HEK293T (cell line): ENCODE data around the gene RRAS2.
"Not testable (repeated sequence)": the region's sequence is repeated elsewhere in the genome, so short reads cannot be mapped to it uniquely, and the experiment has no call there.

Source experiments
- CTCF ChIA-PET: fragments of 350-600 bp; formaldehyde crosslinking; extraction: SDS; loops from one replicate; lab custom pipeline; 2021; ENCODE audit warnings: antibody characterized with exemption, inconsistent platforms; lab: Yijun Ruan, JAX
- POLR2A ChIA-PET: fragments of 350-600 bp; formaldehyde crosslinking; extraction: SDS; loops from one replicate; lab custom pipeline; 2020; ENCODE audit warnings: antibody characterized with exemption, inconsistent platforms; lab: Yijun Ruan, JAX
- DNase-seq: peaks from one replicate; pipeline ENCODE4 v3.0.0; 2012; ENCODE audit warnings: mixed read lengths; ENCODE audit errors: extremely low spot score
- ARNT ChIP-seq: fragments of 450-650 bp; IDR thresholded peaks from 2 replicates; pipeline ENCODE4 v1.6.1; 2017; ENCODE audit warnings: mild to moderate bottlenecking
- BHLHE40 ChIP-seq: fragments of 450-650 bp; IDR thresholded peaks from 2 replicates; pipeline ENCODE4 v1.6.1; 2016; ENCODE audit warnings: mild to moderate bottlenecking, moderate library complexity, borderline replicate concordance
- CTBP1 ChIP-seq: fragments of 450-650 bp; IDR thresholded peaks from 2 replicates; pipeline ENCODE4 v1.6.1; 2016; ENCODE audit warnings: borderline replicate concordance
- ELF4 ChIP-seq: fragments of 450-650 bp; IDR thresholded peaks from 2 replicates; pipeline ENCODE4 v1.6.1; 2017; ENCODE audit warnings: antibody characterized with exemption
- FOXA1 ChIP-seq: fragments of 450-650 bp; IDR thresholded peaks from 2 replicates; pipeline ENCODE4 v1.6.1; 2016; ENCODE audit warnings: mild to moderate bottlenecking
- FOXK2 ChIP-seq: fragments of 450-650 bp; IDR thresholded peaks from 2 replicates; pipeline ENCODE4 v1.6.1; 2016; ENCODE audit warnings: mild to moderate bottlenecking
- FOXM1 ChIP-seq: fragments of 450-650 bp; IDR thresholded peaks from 2 replicates; pipeline ENCODE4 v1.6.1; 2017; ENCODE audit warnings: mild to moderate bottlenecking, borderline replicate concordance
- HDGF ChIP-seq: fragments of 450-650 bp; IDR thresholded peaks from 2 replicates; pipeline ENCODE4 v1.6.1; 2017; ENCODE audit warnings: antibody characterized with exemption, borderline replicate concordance
- L3MBTL2 ChIP-seq: fragments of 450-650 bp; conservative IDR thresholded peaks from 2 replicates; pipeline ENCODE4 v1.6.1; 2016; ENCODE audit warnings: mild to moderate bottlenecking
- LEF1 ChIP-seq: fragments of 450-650 bp; IDR thresholded peaks from 2 replicates; pipeline ENCODE4 v1.6.1; 2017; ENCODE audit warnings: mild to moderate bottlenecking, borderline replicate concordance
- NFRKB ChIP-seq: fragments of 450-650 bp; IDR thresholded peaks from 2 replicates; pipeline ENCODE4 v1.6.1; 2016; ENCODE audit warnings: mild to moderate bottlenecking, moderate library complexity
- SP1 ChIP-seq: fragments of 450-650 bp; IDR thresholded peaks from 2 replicates; pipeline ENCODE4 v1.6.1; 2017
- SUZ12 ChIP-seq: fragments of 450-650 bp; IDR thresholded peaks from 2 replicates; pipeline ENCODE4 v1.6.1; 2016; ENCODE audit warnings: mild to moderate bottlenecking
- TARDBP ChIP-seq: fragments of 450-650 bp; IDR thresholded peaks from 2 replicates; pipeline ENCODE4 v1.6.1; 2016
- ZNF384 ChIP-seq: fragments of 450-650 bp; IDR thresholded peaks from 2 replicates; pipeline ENCODE4 v1.6.1; 2016
- TF ChIP-seq, protein P1 (sequence below): fragments of 450-650 bp; IDR thresholded peaks from 2 replicates; pipeline ENCODE4 v1.6.1; 2016

Gene RRAS2

DNA sequence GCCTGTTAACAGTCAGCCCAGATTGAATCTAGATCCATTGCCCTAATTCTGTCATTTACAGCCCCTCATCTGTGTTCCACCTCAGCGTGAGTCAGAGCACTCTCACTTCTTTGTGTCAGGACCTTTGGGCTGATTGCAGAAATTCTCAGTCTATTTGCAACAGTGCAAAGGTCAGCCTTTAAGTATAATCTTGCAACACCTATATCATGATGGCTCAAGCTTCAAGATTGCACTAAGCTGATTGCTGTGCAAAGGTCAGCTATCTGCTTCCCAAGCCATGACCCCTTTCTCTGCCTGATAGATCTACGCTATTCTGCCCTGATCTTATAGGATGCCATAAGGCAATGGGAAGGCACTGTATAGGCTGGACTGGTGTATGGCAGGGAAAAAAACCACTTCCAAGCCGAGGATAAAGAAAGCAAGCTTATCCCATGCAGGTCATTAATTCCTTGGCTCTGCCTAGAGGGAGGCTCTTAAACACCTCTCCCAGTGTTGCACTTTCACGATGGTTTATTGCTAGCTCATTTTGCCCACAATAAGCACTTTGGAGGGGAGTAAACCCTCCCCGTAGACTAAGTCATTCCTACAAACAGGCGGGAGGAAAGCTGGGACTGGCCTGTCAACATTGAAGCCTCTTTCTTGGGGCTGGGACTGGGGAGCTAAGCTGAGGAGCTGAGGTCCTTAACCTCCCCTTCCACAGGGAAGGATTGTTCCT, 100.6 kb downstream of the RRAS2 start:
- ChIA-PET CTCF (interaction anchor here (1.0 kb wide), 1 partner anchor 9 kb away, joined by 3 read pairs; no protein-coding TSS in a partner anchor), POLR2A (no interaction called here)
- DNase-seq = no peak
- TF ChIP-seq BHLHE40 = no peak
- TF ChIP-seq LEF1 = no peak
- TF ChIP-seq, protein P1, sequence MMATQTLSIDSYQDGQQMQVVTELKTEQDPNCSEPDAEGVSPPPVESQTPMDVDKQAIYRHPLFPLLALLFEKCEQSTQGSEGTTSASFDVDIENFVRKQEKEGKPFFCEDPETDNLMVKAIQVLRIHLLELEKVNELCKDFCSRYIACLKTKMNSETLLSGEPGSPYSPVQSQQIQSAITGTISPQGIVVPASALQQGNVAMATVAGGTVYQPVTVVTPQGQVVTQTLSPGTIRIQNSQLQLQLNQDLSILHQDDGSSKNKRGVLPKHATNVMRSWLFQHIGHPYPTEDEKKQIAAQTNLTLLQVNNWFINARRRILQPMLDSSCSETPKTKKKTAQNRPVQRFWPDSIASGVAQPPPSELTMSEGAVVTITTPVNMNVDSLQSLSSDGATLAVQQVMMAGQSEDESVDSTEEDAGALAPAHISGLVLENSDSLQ = no peak
- no peak for TF ChIP-seq SP1
- no peak for TF ChIP-seq ELF4
- no peak for TF ChIP-seq SUZ12
- no peak for TF ChIP-seq FOXK2
- TF ChIP-seq HDGF = no peak
- TF ChIP-seq TARDBP = no peak

DNA sequence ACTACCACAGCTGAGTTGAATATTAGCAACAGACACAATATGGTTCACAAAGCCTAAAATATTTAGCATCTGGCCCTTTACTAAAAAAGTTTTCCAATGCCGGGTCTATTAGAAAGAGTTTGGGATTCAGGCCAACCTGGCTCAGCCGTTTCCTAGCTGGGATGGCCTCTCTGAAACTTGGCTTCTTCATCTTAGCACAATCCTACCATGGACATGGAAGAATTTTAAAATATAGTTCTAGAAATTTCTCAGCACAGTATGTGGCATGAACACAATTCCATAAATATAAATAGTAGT, 103.8 kb downstream of the RRAS2 start:
- no peak for TF ChIP-seq FOXM1
- POLR2A ChIA-PET = no interaction called here
- CTCF ChIA-PET = no interaction called here
- no peak for DNase-seq

- CTCF ChIA-PET = no interaction called here
- DNase-seq = no peak
- POLR2A ChIA-PET = no interaction called here
- TF ChIP-seq ZNF384 (no peak), BHLHE40 (no peak), HDGF (no peak), CTBP1 (no peak), L3MBTL2 (no peak), FOXA1 (no peak), NFRKB (no peak), LEF1 (no peak), FOXK2 (no peak), ARNT (no peak)
Measured at GRCh38 chr11:14254533-14255237, 104.3 kb downstream of the RRAS2 start.

- ChIA-PET POLR2A (no interaction called here), CTCF (no interaction called here)
- TF ChIP-seq L3MBTL2 (no peak), LEF1 (no peak), ZNF384 (no peak), SUZ12 (no peak), NFRKB (no peak), ELF4 (no peak)
- no peak for DNase-seq
Measured at GRCh38 chr11:14253840-14254239, 105.1 kb downstream of the RRAS2 start.

DNA sequence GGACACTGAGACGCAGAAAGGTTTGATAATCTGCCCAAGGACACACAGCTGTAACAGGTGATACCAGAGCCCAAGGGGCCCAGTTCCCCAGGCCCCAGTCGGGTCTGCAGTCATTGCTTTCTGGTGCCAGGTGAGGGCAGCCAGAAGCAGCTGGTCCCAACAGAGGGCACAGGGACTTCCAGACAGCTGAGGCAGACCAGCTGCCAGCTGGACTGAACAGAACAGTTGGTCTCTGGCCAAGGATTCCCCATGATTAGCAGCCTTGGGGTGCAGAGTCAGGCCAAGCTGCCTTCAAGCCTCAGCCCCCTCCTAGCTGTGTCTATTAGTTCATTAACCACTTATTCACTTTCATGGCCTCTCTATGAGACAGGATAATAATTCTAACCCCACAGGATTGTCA, 105.6 kb downstream of the RRAS2 start:
- POLR2A ChIA-PET = no interaction called here
- DNase-seq = no peak
- TF ChIP-seq SP1 = no peak
- TF ChIP-seq FOXA1 = no peak
- no peak for TF ChIP-seq BHLHE40
- TF ChIP-seq, protein P1 = no peak
- TF ChIP-seq ZNF384 = no peak
- no peak for TF ChIP-seq NFRKB
- no peak for TF ChIP-seq HDGF
- no peak for TF ChIP-seq SUZ12
- no peak for TF ChIP-seq ELF4
- TF ChIP-seq L3MBTL2 = no peak
- no peak for TF ChIP-seq LEF1
- no peak for TF ChIP-seq TARDBP
- TF ChIP-seq FOXM1 = no peak
- TF ChIP-seq ARNT = no peak
- TF ChIP-seq FOXK2 = no peak
- no peak for TF ChIP-seq CTBP1
- CTCF ChIA-PET = no interaction called here

DNA sequence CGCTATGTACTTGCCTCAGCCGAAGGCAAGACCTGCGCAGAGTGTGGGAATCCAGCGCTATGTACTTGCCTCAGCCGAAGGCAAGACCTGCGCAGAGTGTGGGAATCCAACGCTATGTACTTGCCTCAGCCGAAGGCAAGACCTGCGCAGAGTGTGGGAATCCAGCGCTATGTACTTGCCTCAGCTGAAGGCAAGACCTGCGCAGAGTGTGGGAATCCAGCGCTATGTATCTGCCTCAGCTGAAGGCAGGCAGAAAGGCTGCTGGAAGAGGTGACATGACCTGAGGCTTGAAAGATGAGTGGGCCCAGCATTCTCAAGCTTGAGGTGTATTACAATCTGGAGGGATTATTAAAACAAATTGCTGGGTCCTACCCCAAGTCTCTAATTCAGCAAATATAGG, 106.5 kb downstream of the RRAS2 start:
- DNase-seq, POLR2A ChIA-PET: not testable (repeated sequence)
- CTCF ChIA-PET = interaction anchor here (0.6 to 1.2 kb wide), 2 partner anchors 55 to 297 kb away, joined by 3 to 4 read pairs; no protein-coding TSS in a partner anchor

GRCh38 chr11:14251754-14252153, 107.2 kb downstream of the RRAS2 start:
- TF ChIP-seq, protein P1 = no peak
- no peak for TF ChIP-seq L3MBTL2
- TF ChIP-seq NFRKB = no peak
- TF ChIP-seq FOXK2 = no peak
- TF ChIP-seq LEF1 = no peak
- CTCF ChIA-PET = interaction anchor here (1.2 kb wide), 1 partner anchor 56 kb away, joined by 4 read pairs; no protein-coding TSS in a partner anchor
- POLR2A ChIA-PET = no interaction called here
- no peak for DNase-seq
